Neutrophil (primary cell): ENCODE results near the gene ASPHD1.

Source experiments
- H3K27ac ChIP-seq: fragments of 200-600 bp; sonication (generic); 2 replicates; pipeline ENCODE4 v1.5.1; 2016; ENCODE audit warnings: mild to moderate bottlenecking, moderate library complexity
- H3K27me3 ChIP-seq: fragments of 200-600 bp; sonication (generic); 2 replicates; pipeline ENCODE4 v1.6.0; 2016; ENCODE audit warnings: mild to moderate bottlenecking
- H3K36me3 ChIP-seq: fragments of 200-600 bp; sonication (generic); 2 replicates; pipeline ENCODE4 v1.5.1; 2017
- H3K4me1 ChIP-seq, 2 experiments: fragments of 200-600 bp in 1 of 2; sonication (generic) in 1 of 2; 1 replicate in 1 of 2; 2 replicates in 1 of 2; pipeline versions ENCODE4 v1.5.1 to v1.6.1; 2013 to 2016; ENCODE audit warnings: low read depth in 1 of 2, low read length in 1 of 2, mild to moderate bottlenecking in 1 of 2, moderate library complexity in 1 of 2; ENCODE audit not compliant: control insufficient read depth in 1 of 2, insufficient read depth in 1 of 2
- H3K4me3 ChIP-seq, 2 experiments: fragments of 200-600 bp in 1 of 2; sonication (generic) in 1 of 2; 1 replicate in 1 of 2; 2 replicates in 1 of 2; pipeline ENCODE4 v1.5.1; 2013 to 2016; ENCODE audit warnings: low read depth in 1 of 2, low read length in 1 of 2, mild to moderate bottlenecking in 1 of 2, moderate library complexity in 1 of 2
- H3K9me3 ChIP-seq: fragments of 200-600 bp; sonication (generic); 2 replicates; pipeline ENCODE4 v1.5.1; 2016
- TF ChIP-seq, protein P1 (sequence below): fragments of 200-600 bp; sonication (generic); IDR thresholded peaks from 2 replicates; pipeline ENCODE4 v1.5.1; 2016; ENCODE audit warnings: antibody characterized with exemption

Gene ASPHD1

DNA sequence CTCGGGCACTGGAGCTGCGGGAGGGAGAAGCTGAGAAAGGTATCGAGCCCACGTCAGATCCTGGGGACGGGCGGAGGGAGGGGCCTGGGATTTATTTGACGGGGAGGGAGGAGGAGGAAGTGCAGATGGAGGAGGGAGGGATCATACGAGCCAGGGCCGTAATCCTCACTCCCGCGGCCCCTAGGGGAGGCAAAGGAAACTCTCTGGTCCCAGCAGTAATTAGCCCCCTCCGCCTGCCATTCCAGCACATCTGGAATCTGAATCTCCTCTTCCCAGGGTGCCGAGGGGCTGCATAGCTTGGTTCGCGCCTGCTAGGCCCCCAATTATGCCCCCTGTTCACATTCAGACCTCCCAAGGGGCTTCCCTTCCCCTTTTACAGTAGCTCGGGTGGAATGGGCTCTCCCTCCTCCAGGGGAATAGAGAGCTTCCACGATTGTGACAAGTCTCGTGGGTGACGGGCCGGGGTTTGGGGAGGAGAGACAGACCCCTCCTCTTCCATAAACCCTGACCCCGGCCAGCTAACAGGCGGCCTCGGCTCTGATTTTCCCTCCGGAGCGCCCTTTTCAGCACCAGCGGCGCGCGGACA, 679 bp upstream of the ASPHD1 start, which contains the start of gene SEZ6L2:
SEZ6L2 (minus strand) TSS at position 35 of the 586 bp plus-strand sequence. CDS start 531 bp downstream, outside the sequence.
- TF ChIP-seq, protein P1, sequence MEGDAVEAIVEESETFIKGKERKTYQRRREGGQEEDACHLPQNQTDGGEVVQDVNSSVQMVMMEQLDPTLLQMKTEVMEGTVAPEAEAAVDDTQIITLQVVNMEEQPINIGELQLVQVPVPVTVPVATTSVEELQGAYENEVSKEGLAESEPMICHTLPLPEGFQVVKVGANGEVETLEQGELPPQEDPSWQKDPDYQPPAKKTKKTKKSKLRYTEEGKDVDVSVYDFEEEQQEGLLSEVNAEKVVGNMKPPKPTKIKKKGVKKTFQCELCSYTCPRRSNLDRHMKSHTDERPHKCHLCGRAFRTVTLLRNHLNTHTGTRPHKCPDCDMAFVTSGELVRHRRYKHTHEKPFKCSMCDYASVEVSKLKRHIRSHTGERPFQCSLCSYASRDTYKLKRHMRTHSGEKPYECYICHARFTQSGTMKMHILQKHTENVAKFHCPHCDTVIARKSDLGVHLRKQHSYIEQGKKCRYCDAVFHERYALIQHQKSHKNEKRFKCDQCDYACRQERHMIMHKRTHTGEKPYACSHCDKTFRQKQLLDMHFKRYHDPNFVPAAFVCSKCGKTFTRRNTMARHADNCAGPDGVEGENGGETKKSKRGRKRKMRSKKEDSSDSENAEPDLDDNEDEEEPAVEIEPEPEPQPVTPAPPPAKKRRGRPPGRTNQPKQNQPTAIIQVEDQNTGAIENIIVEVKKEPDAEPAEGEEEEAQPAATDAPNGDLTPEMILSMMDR, result no peak
- peak within 1 kb of the TSS; percentile 53 to 93 for H3K4me3 ChIP-seq
- no peaks in the 10 kb centered on the region for H3K9me3 ChIP-seq
- peaks cover 71% of the 10 kb centered on the region for H3K27me3 ChIP-seq
- peak within 1 kb of the TSS; percentile 36 for H3K27ac ChIP-seq
- H3K36me3 ChIP-seq, result no peaks in the 10 kb centered on the region
- peaks cover 6 to 14% of the 10 kb centered on the region in 2 experiments for H3K4me1 ChIP-seq

DNA sequence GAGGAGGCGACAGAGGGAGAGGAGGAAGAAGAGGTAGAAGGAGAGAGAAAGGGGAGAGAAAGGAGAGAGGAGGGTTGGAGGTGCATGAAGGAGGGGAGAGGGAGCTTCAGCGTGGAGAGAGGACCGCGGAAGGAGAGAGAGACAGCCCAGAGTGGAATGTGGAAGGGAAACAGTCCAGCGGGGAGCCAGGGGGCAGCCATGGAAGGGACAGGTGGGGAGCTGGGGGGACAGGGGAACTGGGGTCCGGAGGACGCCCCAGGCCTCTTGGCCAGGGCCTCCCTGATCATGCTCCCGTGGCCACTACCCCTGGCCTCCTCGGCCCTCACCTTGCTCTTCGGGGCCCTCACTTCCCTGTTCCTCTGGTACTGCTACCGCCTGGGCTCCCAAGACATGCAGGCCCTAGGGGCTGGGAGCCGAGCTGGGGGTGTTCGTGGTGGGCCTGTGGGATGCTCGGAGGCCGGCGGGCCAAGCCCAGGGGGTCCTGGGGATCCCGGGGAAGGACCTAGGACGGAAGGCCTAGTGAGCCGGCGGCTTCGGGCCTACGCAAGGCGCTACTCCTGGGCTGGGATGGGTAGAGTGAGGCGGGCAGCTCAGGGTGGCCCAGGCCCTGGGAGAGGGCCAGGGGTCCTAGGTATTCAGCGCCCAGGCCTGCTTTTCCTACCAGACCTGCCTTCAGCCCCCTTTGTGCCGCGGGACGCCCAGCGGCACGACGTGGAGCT, 759 bp downstream of the ASPHD1 start:
- Histone ChIP-seq H3K27me3 (peaks cover 63% of the 10 kb centered on the region), H3K4me1 (peaks cover 6 to 14% of the 10 kb centered on the region in 2 experiments), H3K36me3 (no peaks in the 10 kb centered on the region), H3K9me3 (no peaks in the 10 kb centered on the region), H3K4me3 (peak overlapping the region in 1 of 2 experiments; percentile 93), H3K27ac (no peak overlapping the region)
- TF ChIP-seq, protein P1, result no peak

DNA sequence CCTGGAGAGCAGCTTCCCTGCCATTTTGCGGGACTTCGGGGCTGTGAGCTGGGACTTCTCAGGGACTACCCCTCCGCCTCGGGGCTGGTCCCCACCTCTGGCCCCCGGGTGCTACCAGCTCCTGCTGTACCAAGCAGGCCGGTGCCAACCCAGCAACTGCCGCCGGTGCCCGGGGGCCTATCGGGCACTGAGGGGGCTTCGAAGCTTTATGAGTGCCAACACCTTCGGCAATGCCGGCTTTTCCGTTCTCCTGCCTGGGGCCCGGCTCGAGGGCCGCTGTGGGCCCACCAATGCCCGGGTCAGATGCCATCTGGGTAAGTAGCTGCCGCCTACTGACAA, 1.3 kb downstream of the ASPHD1 start:
- no peak overlapping the region for H3K4me3 ChIP-seq
- H3K9me3 ChIP-seq, result no peaks in the 10 kb centered on the region
- H3K27me3 ChIP-seq, result peaks cover 57% of the 10 kb centered on the region
- TF ChIP-seq, protein P1, result no peak
- H3K4me1 ChIP-seq, result peaks cover 6 to 14% of the 10 kb centered on the region in 2 experiments
- peaks cover 5% of the 10 kb centered on the region for H3K36me3 ChIP-seq
- H3K27ac ChIP-seq, result no peak overlapping the region

DNA sequence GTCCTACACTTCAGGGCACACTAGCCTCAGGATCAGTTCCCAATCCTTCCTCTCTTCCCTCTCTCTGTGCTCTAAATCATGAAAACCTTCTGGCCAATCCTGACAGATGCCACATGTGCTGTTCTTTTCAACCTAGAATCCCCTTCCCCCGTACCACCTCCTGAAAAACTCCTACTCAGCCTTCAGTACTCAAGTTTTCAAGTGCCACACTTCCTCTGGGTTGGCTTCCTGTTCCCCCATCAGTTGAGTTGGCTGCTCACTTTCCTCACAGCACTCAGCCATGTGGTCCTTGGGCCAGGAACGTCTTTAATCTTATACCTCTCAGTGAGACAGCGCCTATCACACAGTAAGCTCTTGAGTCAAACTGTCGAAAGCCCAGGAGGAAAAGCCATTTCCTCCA, 3.3 kb downstream of the ASPHD1 start:
- H3K27ac ChIP-seq, result no peak overlapping the region
- TF ChIP-seq, protein P1, result no peak

DNA sequence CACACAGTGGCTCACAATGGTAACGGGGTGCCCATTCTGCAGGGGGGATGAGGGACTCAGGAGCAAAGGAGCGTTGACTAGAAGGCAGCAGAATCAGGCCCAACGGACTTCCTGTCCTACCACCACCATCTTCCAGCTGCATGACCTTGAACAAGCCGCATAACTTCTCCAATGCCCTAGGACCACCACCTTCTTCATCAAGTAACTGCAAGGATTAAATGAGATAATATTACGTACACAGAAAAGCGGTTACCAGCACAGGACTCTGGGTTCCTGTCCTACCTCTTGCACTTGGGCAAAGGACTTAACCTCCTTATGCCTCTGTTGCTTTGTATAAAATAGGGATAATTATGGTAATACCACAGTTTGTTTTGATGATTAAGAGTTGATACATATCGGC, 4.7 kb downstream of the ASPHD1 start:
- TF ChIP-seq, protein P1, result no peak
- H3K4me3 ChIP-seq, result no peak overlapping the region
- H3K4me1 ChIP-seq, result peaks cover 6 to 8% of the 10 kb centered on the region in 2 experiments
- no peak overlapping the region for H3K27ac ChIP-seq
- H3K27me3 ChIP-seq, result peaks cover 24% of the 10 kb centered on the region
- peaks cover 29% of the 10 kb centered on the region for H3K36me3 ChIP-seq
- H3K9me3 ChIP-seq, result no peaks in the 10 kb centered on the region

More for the DNA sequence above, 3.3 kb downstream of the ASPHD1 start:
- Histone ChIP-seq H3K9me3 (no peaks in the 10 kb centered on the region), H3K27me3 (peaks cover 37% of the 10 kb centered on the region), H3K4me3 (no peak overlapping the region), H3K36me3 (peaks cover 22% of the 10 kb centered on the region), H3K4me1 (peaks cover 6 to 14% of the 10 kb centered on the region in 2 experiments)
